ENCODE measurements around the gene CAMK2B. TPM values are rescaled to one million over a fixed set of nuclear protein-coding genes. Genes with fewer than 3 reads are reported as not detected.
"Not testable (repeated sequence)": the region's sequence is repeated elsewhere in the genome, so short reads cannot be mapped to it uniquely, and the experiment has no call there.

CAMK2B gene
- total RNA-seq, 4 donors from 2014 or later = 7.0 to 19.3 (median 18.5) TPM

GRCh38 chr7:44180631-44181030 is 144.8 kb downstream of the CAMK2B start:
- no peak for DNase-seq
- H3K27me3 ChIP-seq = no peaks in the 10 kb centered on the region
- TF ChIP-seq POLR2A (IDR thresholded peaks at IDR 0.05) (no peak), CTCF (IDR thresholded peaks at IDR 0.05) (no peak)
- H3K4me3 ChIP-seq (replicated peaks in 1 of 3) = no peak overlapping the region
- H3K36me3 ChIP-seq = no peaks in the 10 kb centered on the region
- intact Hi-C loops (cut with DNase I) = no loop called here
- H3K4me1 ChIP-seq = no peaks in the 10 kb centered on the region
- no peaks in the 10 kb centered on the region for H3K9me3 ChIP-seq
- 75% methylated on average over 3 of the region's 3 CpGs for WGBS, 2 donors
- no peak overlapping the region for H3K27ac ChIP-seq

GRCh38 chr7:44177570-44178131 is 147.7 kb downstream of the CAMK2B start:
- no peak for DNase-seq
- no peaks in the 10 kb centered on the region for H3K27me3 ChIP-seq
- no peak for TF ChIP-seq CTCF (IDR thresholded peaks at IDR 0.05)
- TF ChIP-seq POLR2A (IDR thresholded peaks at IDR 0.05) = no peak
- H3K36me3 ChIP-seq = no peaks in the 10 kb centered on the region
- no peaks in the 10 kb centered on the region for H3K4me1 ChIP-seq
- no peak overlapping the region for H3K27ac ChIP-seq
- intact Hi-C loops (cut with DNase I) = no loop called here
- WGBS, 2 donors = 69 to 87% methylated on average over 3 to 4 of the region's 4 CpGs
- no peak overlapping the region for H3K4me3 ChIP-seq (replicated peaks in 1 of 3)
- no peaks in the 10 kb centered on the region for H3K9me3 ChIP-seq

GRCh38 chr7:44176486-44176885 is 148.9 kb downstream of the CAMK2B start:
- 65 to 79% methylated on average over 5 to 7 of the region's 7 CpGs for WGBS, 2 donors

GRCh38 chr7:44175730-44176129 is 149.7 kb downstream of the CAMK2B start:
- DNase-seq = no peak
- H3K9me3 ChIP-seq = no peaks in the 10 kb centered on the region
- TF ChIP-seq CTCF (IDR thresholded peaks at IDR 0.05) = no peak
- TF ChIP-seq POLR2A (IDR thresholded peaks at IDR 0.05) = no peak
- no peak overlapping the region for H3K4me3 ChIP-seq (replicated peaks in 1 of 3)
- 86 to 97% methylated on average over 3 of the region's 3 CpGs for WGBS, 2 donors
- H3K27ac ChIP-seq = no peak overlapping the region
- H3K36me3 ChIP-seq = no peaks in the 10 kb centered on the region
- no peaks in the 10 kb centered on the region for H3K4me1 ChIP-seq
- intact Hi-C loops (cut with DNase I) = no loop called here
- H3K27me3 ChIP-seq = no peaks in the 10 kb centered on the region

More at GRCh38 chr7:44176486-44176885, 148.9 kb downstream of the CAMK2B start:
- H3K4me3 ChIP-seq (replicated peaks in 1 of 3) = no peak overlapping the region
- H3K27me3 ChIP-seq = no peaks in the 10 kb centered on the region
- intact Hi-C loops (cut with DNase I) = no loop called here
- H3K36me3 ChIP-seq = no peaks in the 10 kb centered on the region
- no peak for DNase-seq
- TF ChIP-seq POLR2A (IDR thresholded peaks at IDR 0.05) (no peak), CTCF (IDR thresholded peaks at IDR 0.05) (no peak)
- H3K9me3 ChIP-seq = no peaks in the 10 kb centered on the region
- no peak overlapping the region for H3K27ac ChIP-seq
- H3K4me1 ChIP-seq = no peaks in the 10 kb centered on the region

- H3K27me3 ChIP-seq; H3K27ac ChIP-seq; DNase-seq; intact Hi-C loops (cut with DNase I); H3K9me3 ChIP-seq; H3K36me3 ChIP-seq; H3K4me3 ChIP-seq (replicated peaks in 1 of 3); H3K4me1 ChIP-seq: not testable (repeated sequence)
- WGBS, 2 donors = 78 to 90% methylated on average over 1 of the region's 1 CpG
Observed at GRCh38 chr7:44174694-44174948, 150.8 kb downstream of the CAMK2B start.

Measured in thyroid gland (tissue), 4 donors.